PFSK-1 (cell line): ENCODE results near the gene ZBTB43.

ENCODE experiments used
- POLR2AphosphoS5 ChIP-seq: IDR thresholded peaks from 2 replicates; pipeline ENCODE4 v1.6.1; 2012; ENCODE audit warnings: low read depth, mild to moderate bottlenecking, control low read depth, low read length, moderate library complexity
- SIN3A ChIP-seq: IDR thresholded peaks from 2 replicates; pipeline ENCODE4 v1.6.1; 2012; ENCODE audit warnings: mild to moderate bottlenecking, low read length, moderate library complexity, borderline replicate concordance; ENCODE audit not compliant: insufficient read depth
- TF ChIP-seq, protein P1 (sequence below), 2 experiments: IDR thresholded peaks; 2 replicates each; pipeline versions ENCODE4 v1.6.1 to v1.8.0; 2011 to 2012; ENCODE audit warnings: low read depth in 2 of 2, low read length in 2 of 2, control low read depth in 1 of 2, inconsistent platforms in 1 of 2, mild to moderate bottlenecking in 1 of 2, moderate library complexity in 1 of 2; ENCODE audit not compliant: insufficient read depth in 1 of 2

DNA sequence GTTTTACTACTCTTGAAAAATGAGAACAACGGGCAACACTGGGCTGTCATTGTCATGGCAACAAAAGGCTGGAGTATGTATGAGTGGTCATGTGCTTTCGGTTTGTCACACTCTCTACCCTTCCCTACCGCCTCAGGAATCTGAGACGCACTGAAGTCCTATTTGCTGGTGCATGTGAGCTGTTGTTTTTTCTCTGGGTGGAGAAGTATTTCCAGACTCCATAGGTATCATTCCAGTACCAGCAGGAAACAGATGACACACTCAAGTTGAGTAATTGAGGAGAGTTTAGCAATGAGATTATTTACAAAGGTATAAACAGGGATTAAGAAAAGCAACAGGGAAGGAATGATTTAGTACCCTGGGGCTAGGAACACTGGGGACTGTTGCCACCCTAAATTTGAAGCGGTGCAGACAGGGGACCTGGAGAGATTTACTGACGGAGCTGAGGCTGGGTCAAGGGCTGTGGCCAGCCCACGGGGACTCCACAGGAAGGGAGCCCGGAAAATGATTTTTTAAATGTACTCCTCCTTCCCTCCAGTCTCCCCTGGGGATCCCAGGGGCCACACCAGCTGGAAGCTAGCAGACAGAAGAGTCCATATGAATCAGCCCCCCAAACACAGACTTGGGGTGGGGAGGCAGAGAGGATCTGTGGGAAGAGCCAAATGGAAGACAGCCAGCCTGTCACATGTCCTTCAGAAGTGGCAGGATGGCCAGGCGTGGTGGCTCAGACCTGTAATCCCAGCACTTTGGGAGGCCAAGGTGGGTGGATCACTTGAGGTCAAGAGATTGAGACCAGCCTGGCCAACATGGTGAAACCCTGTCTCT, 13.2 kb upstream of the ZBTB43 start:
- TF ChIP-seq POLR2AphosphoS5 (no peak), SIN3A (no peak)
- TF ChIP-seq, protein P1, sequence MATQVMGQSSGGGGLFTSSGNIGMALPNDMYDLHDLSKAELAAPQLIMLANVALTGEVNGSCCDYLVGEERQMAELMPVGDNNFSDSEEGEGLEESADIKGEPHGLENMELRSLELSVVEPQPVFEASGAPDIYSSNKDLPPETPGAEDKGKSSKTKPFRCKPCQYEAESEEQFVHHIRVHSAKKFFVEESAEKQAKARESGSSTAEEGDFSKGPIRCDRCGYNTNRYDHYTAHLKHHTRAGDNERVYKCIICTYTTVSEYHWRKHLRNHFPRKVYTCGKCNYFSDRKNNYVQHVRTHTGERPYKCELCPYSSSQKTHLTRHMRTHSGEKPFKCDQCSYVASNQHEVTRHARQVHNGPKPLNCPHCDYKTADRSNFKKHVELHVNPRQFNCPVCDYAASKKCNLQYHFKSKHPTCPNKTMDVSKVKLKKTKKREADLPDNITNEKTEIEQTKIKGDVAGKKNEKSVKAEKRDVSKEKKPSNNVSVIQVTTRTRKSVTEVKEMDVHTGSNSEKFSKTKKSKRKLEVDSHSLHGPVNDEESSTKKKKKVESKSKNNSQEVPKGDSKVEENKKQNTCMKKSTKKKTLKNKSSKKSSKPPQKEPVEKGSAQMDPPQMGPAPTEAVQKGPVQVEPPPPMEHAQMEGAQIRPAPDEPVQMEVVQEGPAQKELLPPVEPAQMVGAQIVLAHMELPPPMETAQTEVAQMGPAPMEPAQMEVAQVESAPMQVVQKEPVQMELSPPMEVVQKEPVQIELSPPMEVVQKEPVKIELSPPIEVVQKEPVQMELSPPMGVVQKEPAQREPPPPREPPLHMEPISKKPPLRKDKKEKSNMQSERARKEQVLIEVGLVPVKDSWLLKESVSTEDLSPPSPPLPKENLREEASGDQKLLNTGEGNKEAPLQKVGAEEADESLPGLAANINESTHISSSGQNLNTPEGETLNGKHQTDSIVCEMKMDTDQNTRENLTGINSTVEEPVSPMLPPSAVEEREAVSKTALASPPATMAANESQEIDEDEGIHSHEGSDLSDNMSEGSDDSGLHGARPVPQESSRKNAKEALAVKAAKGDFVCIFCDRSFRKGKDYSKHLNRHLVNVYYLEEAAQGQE (IDR thresholded peaks at IDR 0.05; ENCODE audit: insufficient read depth in 1 of 2, low read depth in 2 of 2, low read length in 2 of 2): no peak
